NCI-H2196 (cell line): Measurements from ENCODE around the gene LMF1.
A peak's percentile ranks its signal among the peaks of the same experiment; 100 is the strongest.

Experiments used
- DNase-seq: peaks from one replicate; lab custom pipeline; 2025; ENCODE audit not compliant: unreplicated experiment; lab: John Stamatoyannopoulos, UW

The LMF1 gene

DNA sequence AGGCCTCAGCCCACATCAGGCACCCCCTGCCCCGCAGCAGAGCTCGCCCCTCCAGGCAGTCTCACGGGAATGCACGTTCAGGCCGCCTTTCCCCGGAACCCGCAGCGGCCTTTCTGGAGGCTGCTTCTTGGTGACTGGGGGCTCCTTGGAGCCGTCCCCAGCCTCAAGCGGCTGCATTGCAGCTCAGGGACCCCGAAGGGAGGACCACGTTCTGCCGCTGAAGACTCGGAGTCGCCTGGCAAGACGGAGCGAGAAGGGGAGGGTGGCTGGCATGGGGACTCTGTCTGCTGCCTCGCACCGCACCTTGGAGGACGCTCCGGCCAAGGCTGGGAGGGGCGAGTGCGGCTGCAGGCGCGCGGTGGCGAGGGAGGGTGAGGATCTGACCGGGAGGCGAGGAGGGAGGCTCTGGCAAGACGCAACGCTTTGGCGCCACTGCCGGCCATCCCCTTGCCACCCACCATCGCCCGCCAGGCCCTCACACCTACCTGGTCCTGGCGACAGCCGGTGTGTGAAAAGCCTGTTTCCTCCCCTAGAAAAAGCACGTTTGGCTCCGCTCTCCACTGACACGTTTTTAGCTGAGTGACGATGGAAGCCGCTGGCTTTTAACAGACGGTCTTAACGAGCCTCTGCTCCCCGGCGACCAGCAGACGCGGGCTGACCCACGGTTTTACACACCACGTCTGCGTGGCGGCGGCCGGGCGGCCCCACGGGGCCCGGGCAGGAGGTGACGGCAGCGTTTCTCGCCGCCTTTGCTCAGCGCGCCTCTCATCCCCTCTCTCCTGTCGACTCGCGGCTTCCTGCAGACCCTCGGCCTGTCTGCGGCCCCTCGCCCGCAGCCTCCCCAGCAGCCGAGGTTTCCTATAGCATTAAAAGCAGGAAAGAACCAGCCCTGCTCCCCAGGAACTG lies 153.5 kb downstream of the LMF1 start:
- no peak for DNase-seq

DNA sequence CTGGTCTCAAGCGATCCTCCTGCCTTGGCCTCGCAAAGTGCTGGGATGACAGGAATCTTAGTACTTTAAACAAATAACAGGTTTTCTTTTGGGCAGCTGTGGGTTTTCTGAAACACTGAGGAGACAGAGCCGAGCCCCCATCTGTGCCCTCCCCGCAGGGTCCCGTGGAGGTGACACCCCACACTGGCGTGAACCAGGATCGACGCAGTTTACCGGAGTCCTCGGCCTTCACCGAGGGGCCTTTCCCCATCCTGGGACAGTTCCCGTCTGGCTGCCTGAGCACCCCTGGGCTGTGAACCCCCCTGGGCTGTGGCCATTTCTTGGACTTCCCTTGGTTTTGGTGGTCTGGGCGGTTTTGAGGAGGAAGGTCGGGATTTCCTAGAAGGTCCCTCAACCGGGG lies 154.9 kb downstream of the LMF1 start:
- DNase-seq, result no peak

DNA sequence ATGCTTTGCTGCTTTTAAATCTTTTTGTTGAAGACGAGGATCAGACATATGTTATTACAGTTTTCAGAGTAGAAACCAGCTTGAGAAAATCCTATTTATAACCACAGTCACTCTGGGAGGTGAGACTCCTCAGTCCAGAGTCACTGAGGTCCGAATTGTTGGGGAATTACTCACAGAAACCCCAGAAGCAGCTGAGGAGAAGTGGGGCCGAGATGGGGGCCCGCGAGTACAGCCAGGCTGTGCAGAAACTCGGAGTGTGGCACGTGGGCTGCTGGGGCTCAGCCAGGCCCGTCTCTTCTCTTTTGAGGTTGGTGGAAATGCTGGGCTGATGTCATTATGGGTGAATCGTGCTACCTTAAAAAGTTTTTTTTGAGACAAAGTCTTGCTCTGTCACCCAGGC lies 155.8 kb downstream of the LMF1 start:
- no peak for DNase-seq

DNA sequence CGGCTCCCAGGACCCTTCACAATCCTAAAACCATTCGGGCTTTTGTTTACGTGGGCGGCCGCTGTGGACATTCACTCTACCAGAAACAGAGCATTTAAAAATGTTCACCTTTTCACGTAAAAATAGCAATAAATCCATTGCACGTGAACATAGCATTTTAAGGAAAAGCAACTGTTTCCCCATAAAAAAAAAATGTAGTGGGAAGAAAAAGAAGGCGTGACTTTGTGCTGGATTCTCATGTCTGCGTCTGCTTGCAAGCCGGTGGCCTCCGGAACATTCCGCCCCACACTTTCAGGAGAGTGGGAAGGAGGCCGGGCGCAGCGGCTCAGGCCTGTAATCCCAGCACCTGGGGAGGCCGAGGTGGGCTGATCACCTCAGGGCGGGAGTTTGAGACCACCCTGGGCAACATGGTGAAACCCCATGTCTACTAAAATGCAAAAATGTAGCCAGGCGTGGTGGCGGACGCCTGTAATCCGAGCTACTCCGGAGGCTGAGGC lies 156.8 kb downstream of the LMF1 start:
- no peak for DNase-seq

DNA sequence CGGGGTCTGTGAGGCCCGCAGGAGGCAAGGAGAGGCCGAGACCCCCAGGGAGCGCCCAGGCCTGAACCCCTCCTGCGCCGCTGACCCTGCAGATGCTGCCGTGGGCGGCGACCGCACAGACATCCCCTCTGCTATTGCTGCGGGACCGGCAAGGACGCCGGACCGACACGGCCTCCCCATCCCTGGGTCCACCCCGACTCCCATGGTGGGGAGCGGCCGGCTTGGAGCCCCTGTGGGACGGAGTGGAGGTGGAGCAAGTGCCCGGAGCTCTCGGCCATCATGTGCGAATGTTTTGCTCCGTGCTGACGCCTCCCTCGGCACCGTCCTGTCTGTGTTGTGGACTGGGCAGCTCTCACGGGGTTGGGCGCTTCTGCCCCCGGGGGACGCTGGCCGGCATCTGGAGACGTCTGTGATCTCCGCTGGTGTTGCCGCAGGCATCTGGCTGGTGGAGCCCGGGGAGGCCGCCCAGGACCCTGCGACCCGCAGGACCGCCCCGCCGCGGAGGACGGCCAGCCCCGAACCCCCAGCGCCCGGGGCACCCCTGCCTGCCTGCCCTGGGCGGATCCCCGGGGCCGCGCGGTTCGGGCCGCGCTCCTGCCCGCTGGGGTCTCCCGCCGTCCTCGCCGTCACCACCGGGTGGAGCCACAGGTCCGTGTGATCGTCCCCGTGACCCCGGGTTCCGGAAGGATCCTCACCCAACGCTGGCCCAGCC lies 157.4 kb downstream of the LMF1 start:
- DNase-seq, result no peak

DNA sequence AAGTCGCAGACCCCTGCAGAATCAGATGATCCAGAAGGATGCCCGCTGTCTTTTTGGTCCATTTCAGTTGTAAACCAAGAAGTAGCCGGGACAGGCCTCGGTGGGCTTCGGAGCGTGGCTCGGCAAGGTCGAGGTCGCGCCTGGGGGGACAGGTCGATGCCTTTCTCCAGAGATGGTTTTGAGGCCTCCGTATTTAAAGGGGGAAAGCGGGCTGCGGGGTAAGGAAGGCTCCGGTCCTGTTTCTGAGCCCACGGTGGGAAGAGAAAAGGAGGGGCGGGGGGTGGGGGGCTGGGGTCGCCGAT lies 162.7 kb downstream of the LMF1 start:
- no peak for DNase-seq

DNA sequence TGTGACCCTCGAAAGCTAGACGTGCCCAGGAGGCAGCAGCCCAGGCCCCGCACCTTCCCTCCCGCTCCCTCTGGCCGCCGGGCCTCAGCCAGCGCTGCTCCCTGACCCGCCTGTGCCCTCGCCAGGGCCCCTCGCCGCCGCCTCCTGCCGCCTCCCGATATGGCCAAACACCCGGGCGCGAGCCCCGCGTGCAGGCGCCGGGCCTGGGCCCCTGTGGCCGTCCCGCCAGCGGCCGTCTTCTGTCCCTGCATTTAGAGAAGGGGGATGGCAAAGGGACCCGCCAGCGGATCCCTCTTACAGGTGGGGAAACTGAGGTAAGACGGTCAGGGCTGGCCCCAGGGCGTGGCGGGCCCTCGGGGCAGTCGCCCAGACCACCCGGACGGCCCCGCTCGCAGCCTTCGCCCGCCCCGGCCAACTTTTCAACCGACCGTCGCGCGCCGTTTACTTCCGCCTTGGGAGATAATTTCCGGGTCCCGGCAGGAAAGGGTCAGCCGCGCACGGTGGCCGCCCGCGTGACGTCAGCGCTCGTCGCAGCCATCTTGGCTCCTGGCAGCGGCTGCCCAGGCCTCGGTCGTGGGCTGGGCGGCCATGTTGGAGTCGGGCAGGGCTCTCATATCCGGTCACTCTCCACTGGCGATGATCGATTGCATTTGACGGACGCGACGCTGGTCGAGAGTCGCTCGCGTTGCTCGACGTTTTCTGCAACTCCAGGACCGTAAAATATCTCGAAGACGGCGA lies 163.3 kb downstream of the LMF1 start:
- DNase-seq, result peak; percentile 83

DNA sequence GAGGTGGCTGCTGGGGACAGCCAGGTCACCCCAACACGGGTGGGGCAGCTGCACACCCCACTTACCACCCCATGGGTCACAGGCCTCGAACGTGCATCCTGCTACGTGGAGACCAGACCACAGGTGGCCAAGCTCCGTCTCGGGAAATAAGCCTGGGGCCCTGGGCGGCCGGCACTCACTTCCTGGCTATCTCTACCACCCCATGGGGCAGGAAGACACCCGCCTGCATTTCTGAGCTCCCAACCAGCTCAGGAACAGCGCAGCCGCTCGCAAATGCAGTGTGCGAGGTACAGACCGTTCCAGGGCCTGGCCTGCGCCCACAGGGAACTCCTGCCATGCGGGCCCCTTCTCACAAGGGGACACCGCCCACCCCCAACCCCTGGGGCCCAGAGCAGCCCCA lies 165.3 kb downstream of the LMF1 start:
- no peak for DNase-seq

DNA sequence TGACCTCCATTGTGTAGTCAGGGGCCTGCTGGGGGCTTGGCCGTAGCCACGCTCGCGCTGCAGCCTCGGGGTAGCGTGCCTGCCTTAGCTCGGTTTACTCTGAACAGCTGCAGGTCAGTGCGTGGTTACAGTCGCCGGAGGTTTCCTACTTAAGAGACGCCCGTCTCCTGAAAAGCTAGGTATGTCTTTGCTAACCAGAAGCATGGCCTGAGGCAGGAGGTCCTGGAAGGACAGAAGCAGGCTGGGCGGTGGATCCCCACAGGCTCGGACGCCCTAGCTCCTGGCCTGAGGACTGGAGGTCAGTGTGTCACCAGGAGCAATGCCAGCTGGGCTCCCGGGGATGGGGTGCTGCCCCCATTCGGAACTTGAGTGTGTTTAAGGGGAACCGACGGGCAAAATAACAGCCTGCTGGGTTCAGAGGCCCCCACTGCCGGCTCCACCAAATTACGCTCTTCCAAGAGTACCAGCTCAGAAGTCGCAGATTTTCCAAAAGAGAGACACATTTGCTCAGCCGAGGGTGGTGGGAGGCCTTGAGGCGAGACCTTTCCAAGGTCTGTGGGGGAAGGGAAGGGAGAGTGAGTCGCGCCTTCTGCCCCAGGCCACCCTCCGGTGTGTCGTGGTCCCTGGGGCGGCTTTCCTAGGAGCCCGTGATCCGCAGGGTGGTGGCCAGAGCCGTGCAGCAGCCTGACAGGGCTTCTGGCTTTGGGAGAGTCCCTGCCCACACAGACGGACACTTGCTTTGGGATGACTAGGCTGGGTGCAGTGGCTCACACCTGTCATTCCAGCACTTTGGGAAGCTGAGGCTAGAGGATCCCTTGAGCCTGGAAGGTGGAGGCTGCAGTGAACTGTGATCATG lies 166.4 kb downstream of the LMF1 start:
- DNase-seq, result no peak

DNA sequence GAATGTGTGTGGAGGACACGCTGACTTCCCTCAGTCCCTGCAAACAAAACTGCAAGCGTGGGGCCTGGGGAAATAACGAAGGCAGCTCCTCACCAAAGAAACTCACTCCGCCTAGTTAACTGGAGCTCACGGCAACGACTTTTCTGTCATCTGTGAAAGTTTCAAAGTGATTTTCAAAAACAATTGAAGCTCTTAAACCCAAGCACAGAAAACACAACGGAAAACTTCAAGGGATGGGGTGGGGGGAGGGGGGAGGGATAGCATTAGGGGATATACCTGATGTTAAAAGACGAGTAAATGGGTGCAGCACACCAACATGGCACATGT lies 167.1 kb downstream of the LMF1 start:
- DNase-seq, result no peak
